ENCODE measurements around the gene ANKRD63.

ANKRD63 gene

GRCh38 chr15:40257656-40258450 is 25.0 kb downstream of the ANKRD63 start:
- no peak for DNase-seq (ENCODE audit: low read depth)

GRCh38 chr15:40256638-40257235 is 26.1 kb downstream of the ANKRD63 start:
- no peak for DNase-seq (ENCODE audit: low read depth)

GRCh38 chr15:40255033-40255432 is 27.8 kb downstream of the ANKRD63 start:
- no peak for DNase-seq (ENCODE audit: low read depth)

GRCh38 chr15:40254452-40254851 is 28.4 kb downstream of the ANKRD63 start:
- DNase-seq (ENCODE audit: low read depth), result no peak

GRCh38 chr15:40253167-40253790 is 29.6 kb downstream of the ANKRD63 start:
- DNase-seq (ENCODE audit: low read depth), result no peak

- no peak for DNase-seq (ENCODE audit: low read depth)
These were observed 30.3 kb downstream of the ANKRD63 start for GRCh38 chr15:40252438-40253166.

GRCh38 chr15:40252141-40252437 is 30.8 kb downstream of the ANKRD63 start:
- no peak for DNase-seq (ENCODE audit: low read depth)

- no peak for DNase-seq (ENCODE audit: low read depth)
These were observed 31.3 kb downstream of the ANKRD63 start for GRCh38 chr15:40251486-40252140.

- no peak for DNase-seq (ENCODE audit: low read depth)
These were observed 31.9 kb downstream of the ANKRD63 start for GRCh38 chr15:40250771-40251483.

- DNase-seq (ENCODE audit: low read depth), result no peak
These were observed 32.6 kb downstream of the ANKRD63 start for GRCh38 chr15:40250304-40250656.

GRCh38 chr15:40249477-40250303 is 33.2 kb downstream of the ANKRD63 start:
- no peak for DNase-seq (ENCODE audit: low read depth)

- no peak for DNase-seq (ENCODE audit: low read depth)
These were observed 34.7 kb downstream of the ANKRD63 start for GRCh38 chr15:40248006-40248783.

GRCh38 chr15:40247406-40247971 is 35.4 kb downstream of the ANKRD63 start:
- no peak for DNase-seq (ENCODE audit: low read depth)

GRCh38 chr15:40246496-40247280 is 36.2 kb downstream of the ANKRD63 start:
- DNase-seq (ENCODE audit: low read depth), result no peak

- no peak for DNase-seq (ENCODE audit: low read depth)
These were observed 37.0 kb downstream of the ANKRD63 start for GRCh38 chr15:40245666-40246450.

GRCh38 chr15:40244961-40245523 is 37.8 kb downstream of the ANKRD63 start:
- no peak for DNase-seq (ENCODE audit: low read depth)

- no peak for DNase-seq (ENCODE audit: low read depth)
These were observed 39.6 kb downstream of the ANKRD63 start for GRCh38 chr15:40243126-40243810.
